Parathyroid adenoma (tissue), 2 donors: ENCODE data around the gene BPIFA2.
"Not testable (repeated sequence)": the region's sequence is repeated elsewhere in the genome, so short reads cannot be mapped to it uniquely, and the experiment has no call there.

Experiments used
- H2AFZ ChIP-seq: fragments of 300-600 bp; sonication (generic); one replicate; pipeline ENCODE4 v1.7.0; 2017; ENCODE audit warnings: antibody characterized with exemption, mild to moderate bottlenecking
- H3K27ac ChIP-seq: fragments of 300-600 bp; sonication (generic); one replicate; pipeline ENCODE4 v1.7.0; 2017
- H3K27me3 ChIP-seq: fragments of 300-600 bp; sonication (generic); one replicate; pipeline ENCODE4 v1.7.0; 2017; ENCODE audit warnings: low read length; ENCODE audit not compliant: control insufficient read depth, insufficient read depth
- H3K36me3 ChIP-seq: fragments of 300-600 bp; sonication (generic); one replicate; pipeline ENCODE4 v1.7.0; 2017; ENCODE audit warnings: low read length; ENCODE audit not compliant: control insufficient read depth, insufficient read depth
- H3K4me1 ChIP-seq: fragments of 300-600 bp; sonication (generic); one replicate; pipeline ENCODE4 v1.7.0; 2017; ENCODE audit warnings: control low read depth
- H3K4me2 ChIP-seq: fragments of 300-600 bp; sonication (generic); one replicate; pipeline ENCODE4 v1.7.0; 2017; ENCODE audit warnings: low read length
- H3K4me3 ChIP-seq: fragments of 300-600 bp; sonication (generic); one replicate; pipeline ENCODE4 v1.7.0; 2017; ENCODE audit warnings: low read depth, low read length
- H3K79me2 ChIP-seq: fragments of 300-600 bp; sonication (generic); one replicate; pipeline ENCODE4 v1.7.0; 2017; ENCODE audit warnings: control low read depth
- H3K9ac ChIP-seq: fragments of 300-600 bp; sonication (generic); one replicate; pipeline ENCODE4 v1.7.0; 2017; ENCODE audit warnings: mild to moderate bottlenecking
- H3K9me3 ChIP-seq: fragments of 300-600 bp; sonication (generic); one replicate; pipeline ENCODE4 v1.7.0; 2017; ENCODE audit warnings: low read length; ENCODE audit not compliant: control insufficient read depth
- TF ChIP-seq, protein P1 (sequence below): fragments of 300-600 bp; sonication (generic); IDR thresholded peaks from one replicate; pipeline ENCODE4 v1.7.0; 2017; ENCODE audit warnings: antibody characterized with exemption, mild to moderate bottlenecking
- donor health status: primary hyperparathyroidism.

BPIFA2 gene, protein sequence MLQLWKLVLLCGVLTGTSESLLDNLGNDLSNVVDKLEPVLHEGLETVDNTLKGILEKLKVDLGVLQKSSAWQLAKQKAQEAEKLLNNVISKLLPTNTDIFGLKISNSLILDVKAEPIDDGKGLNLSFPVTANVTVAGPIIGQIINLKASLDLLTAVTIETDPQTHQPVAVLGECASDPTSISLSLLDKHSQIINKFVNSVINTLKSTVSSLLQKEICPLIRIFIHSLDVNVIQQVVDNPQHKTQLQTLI

DNA sequence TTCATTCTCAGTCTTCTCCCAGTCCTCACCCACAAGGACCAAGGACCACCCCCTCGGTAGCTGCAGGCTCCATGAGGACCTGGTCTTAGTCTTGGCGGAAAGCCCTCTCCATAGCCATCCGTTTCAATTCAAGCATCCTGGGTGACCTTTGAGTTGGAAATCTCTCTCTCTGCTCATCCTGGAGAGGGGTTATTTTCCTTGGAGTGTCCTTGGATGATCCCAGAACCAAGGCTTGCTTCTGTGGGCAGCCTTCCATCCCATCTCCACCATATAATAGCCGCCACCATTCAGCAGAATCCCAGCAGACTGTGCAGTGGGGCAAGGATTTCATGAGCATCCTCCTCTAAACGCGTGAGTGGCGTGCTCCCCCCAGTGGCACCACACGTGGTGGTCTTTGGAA is at the start of gene BPIFA2:
TSS of gene BPIFA2 (plus strand) at position 301 of the 400 bp plus-strand sequence. CDS start 987 bp downstream, outside the sequence.
- H3K27me3 ChIP-seq: no peaks in the 10 kb centered on the region
- no peak within 1 kb of the TSS for H3K27ac ChIP-seq
- no peak within 1 kb of the TSS for H3K4me3 ChIP-seq
- H3K9ac ChIP-seq: no peak within 1 kb of the TSS
- H3K79me2 ChIP-seq: no peaks in the 10 kb centered on the region
- no peaks in the 10 kb centered on the region for H3K9me3 ChIP-seq
- no peaks in the 10 kb centered on the region for H3K36me3 ChIP-seq
- TF ChIP-seq, protein P1, sequence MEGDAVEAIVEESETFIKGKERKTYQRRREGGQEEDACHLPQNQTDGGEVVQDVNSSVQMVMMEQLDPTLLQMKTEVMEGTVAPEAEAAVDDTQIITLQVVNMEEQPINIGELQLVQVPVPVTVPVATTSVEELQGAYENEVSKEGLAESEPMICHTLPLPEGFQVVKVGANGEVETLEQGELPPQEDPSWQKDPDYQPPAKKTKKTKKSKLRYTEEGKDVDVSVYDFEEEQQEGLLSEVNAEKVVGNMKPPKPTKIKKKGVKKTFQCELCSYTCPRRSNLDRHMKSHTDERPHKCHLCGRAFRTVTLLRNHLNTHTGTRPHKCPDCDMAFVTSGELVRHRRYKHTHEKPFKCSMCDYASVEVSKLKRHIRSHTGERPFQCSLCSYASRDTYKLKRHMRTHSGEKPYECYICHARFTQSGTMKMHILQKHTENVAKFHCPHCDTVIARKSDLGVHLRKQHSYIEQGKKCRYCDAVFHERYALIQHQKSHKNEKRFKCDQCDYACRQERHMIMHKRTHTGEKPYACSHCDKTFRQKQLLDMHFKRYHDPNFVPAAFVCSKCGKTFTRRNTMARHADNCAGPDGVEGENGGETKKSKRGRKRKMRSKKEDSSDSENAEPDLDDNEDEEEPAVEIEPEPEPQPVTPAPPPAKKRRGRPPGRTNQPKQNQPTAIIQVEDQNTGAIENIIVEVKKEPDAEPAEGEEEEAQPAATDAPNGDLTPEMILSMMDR: no peak
- no peak within 1 kb of the TSS for H2AFZ ChIP-seq
- no peak within 1 kb of the TSS for H3K4me2 ChIP-seq
- H3K4me1 ChIP-seq: no peaks in the 10 kb centered on the region

DNA sequence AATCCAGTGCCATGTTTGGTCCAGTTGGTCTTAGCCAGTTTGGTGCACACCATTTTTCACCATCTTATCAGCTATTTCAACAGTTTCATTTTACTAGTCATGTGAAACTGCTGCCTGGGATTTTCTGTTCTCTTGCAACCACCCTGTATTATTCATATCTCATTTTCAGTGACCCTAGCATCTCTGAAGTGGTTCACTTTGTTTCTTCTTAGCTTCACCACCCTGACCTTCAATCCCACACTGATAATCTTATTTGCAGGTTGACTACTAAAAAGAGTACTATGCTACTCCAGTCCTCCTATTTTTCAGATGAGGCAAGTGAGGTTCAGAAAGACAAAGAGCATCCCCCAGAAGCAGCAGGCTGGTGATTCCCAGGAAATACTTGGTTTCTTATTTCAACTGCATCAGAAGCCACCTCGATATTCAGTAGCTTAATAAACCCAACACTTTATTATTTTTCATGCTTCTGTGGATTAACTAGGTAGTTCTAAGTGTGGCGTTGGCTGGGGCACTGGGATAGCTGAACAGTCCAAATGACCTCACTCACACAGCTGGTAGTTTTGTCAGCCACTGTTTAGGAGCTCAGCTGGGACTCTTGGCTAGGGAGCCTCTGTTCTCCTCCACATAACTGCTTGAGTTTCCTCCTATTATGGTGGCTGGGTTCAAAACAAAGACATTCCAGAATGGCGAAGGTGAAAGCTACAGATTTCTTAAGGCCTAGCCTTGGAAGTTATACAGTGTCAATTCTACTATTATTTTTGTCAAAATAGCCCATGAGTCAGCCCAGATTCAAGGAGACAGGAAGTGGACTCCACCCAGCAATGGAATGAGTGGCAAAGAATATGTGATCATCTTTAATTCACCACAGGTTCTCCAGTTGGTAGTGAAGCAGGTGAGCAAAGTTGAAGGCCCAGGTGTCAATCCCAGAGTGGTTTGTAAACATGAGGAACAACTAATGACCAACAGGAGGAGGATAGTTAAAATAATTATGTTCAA is 47.9 kb upstream of the BPIFA2 start:
- Histone ChIP-seq H3K4me2 (no peak overlapping the region), H3K79me2 (no peaks in the 10 kb centered on the region), H3K9ac (no peak overlapping the region), H2AFZ (no peak overlapping the region), H3K9me3 (no peaks in the 10 kb centered on the region), H3K4me3 (no peak overlapping the region), H3K36me3 (no peaks in the 10 kb centered on the region), H3K27ac (no peak overlapping the region), H3K4me1 (no peaks in the 10 kb centered on the region), H3K27me3 (no peaks in the 10 kb centered on the region)
- TF ChIP-seq, protein P1: no peak

GRCh38 chr20:33120934-33121333 is 47.0 kb upstream of the BPIFA2 start:
- Histone ChIP-seq H2AFZ (no peak overlapping the region), H3K9ac (no peak overlapping the region), H3K4me1 (no peaks in the 10 kb centered on the region), H3K27ac (no peak overlapping the region), H3K27me3 (no peaks in the 10 kb centered on the region), H3K36me3 (no peaks in the 10 kb centered on the region), H3K79me2 (no peaks in the 10 kb centered on the region), H3K4me2 (no peak overlapping the region), H3K9me3 (no peaks in the 10 kb centered on the region), H3K4me3 (no peak overlapping the region)
- TF ChIP-seq, protein P1: no peak

DNA sequence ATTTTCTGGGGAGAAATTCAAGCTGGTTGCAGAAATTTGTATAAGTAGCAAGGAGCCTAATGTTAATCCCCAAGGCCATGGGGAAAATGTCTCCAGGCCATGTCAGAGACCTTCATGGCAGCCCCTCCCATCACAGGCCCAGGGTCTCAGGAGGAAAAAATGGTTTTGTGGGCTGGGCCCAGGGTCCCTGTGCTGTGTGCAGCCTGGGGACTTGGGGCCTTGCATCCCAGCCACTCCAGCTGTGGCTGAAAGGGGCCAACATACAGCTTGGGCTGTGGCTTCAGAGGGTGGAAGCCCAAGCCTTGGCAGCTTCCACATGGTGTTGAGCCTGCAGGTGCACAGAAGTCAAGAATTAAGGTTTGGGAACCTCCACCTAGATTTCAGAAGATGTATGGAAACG is 45.7 kb upstream of the BPIFA2 start:
- not testable (repeated sequence) for H3K27me3 ChIP-seq, H3K4me2 ChIP-seq, H3K79me2 ChIP-seq, H3K4me1 ChIP-seq, H3K27ac ChIP-seq, H3K9ac ChIP-seq, H3K4me3 ChIP-seq, H3K36me3 ChIP-seq, H2AFZ ChIP-seq, H3K9me3 ChIP-seq

DNA sequence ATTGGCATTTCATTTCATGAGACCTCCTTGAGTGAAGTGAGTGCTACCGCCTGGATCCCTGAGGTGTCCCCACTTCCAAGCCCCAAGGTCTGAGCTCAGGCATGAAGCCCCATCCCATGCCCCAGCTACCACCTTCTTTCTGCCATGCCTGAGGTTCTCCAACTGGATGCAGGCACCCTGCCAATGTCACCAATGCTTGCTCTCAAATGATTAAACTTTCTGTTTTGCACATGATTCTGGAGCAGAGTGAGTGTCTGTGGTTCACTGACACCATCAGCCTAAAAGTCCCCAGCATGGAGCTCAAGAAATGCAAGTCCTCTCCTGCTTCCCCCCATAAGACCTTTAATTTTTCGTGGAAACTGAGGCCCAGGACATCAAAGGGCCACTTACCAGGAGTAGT is 43.7 kb upstream of the BPIFA2 start:
- no peak overlapping the region for H3K4me2 ChIP-seq
- no peaks in the 10 kb centered on the region for H3K27me3 ChIP-seq
- H2AFZ ChIP-seq: no peak overlapping the region
- no peaks in the 10 kb centered on the region for H3K9me3 ChIP-seq
- TF ChIP-seq, protein P1: no peak
- no peak overlapping the region for H3K4me3 ChIP-seq
- H3K36me3 ChIP-seq: no peaks in the 10 kb centered on the region
- no peaks in the 10 kb centered on the region for H3K4me1 ChIP-seq
- H3K79me2 ChIP-seq: no peaks in the 10 kb centered on the region
- H3K27ac ChIP-seq: no peak overlapping the region
- H3K9ac ChIP-seq: no peak overlapping the region
